ENCODE data around the gene HHAT.

Gene HHAT

GRCh38 chr1:210303391-210303790 is 25.3 kb upstream of the HHAT start:
- no peak overlapping the region for H2BK5ac ChIP-seq (ENCODE audit: low read length)
- H3K36me3 ChIP-seq (ENCODE audit: control insufficient read depth, insufficient read depth, low read length): no peaks in the 10 kb centered on the region
- no peak overlapping the region for H3K4ac ChIP-seq (ENCODE audit: low read depth, low read length)
- H3K4me2 ChIP-seq (ENCODE audit: low read length): no peak overlapping the region
- no peak overlapping the region for H3K27ac ChIP-seq (ENCODE audit: low read depth, low read length)
- no peak overlapping the region for H4K5ac ChIP-seq (ENCODE audit: low read length)
- no peak for DNase-seq
- no peak overlapping the region for H3K4me3 ChIP-seq (ENCODE audit: low read length)
- no peak overlapping the region for H3K18ac ChIP-seq (ENCODE audit: low read length)
- no peak overlapping the region for H4K8ac ChIP-seq (ENCODE audit: low read depth, low read length)
- H2BK15ac ChIP-seq (replicated peaks; ENCODE audit: low read depth): no peak overlapping the region
- H2AK5ac ChIP-seq (ENCODE audit: low read length): no peak overlapping the region
- no peaks in the 10 kb centered on the region for H3K79me1 ChIP-seq (ENCODE audit: low read length)
- no peak overlapping the region for H3K23ac ChIP-seq (ENCODE audit: low read length)
- H3K27me3 ChIP-seq (ENCODE audit: insufficient read depth, low read length, poor library complexity): no peaks in the 10 kb centered on the region
- no peak overlapping the region for H3K56ac ChIP-seq (ENCODE audit: low read length)
- H2BK120ac ChIP-seq (ENCODE audit: low read depth, low read length): no peak overlapping the region
- H3K79me2 ChIP-seq (ENCODE audit: control insufficient read depth, insufficient read depth, low read length): no peaks in the 10 kb centered on the region
- no peak overlapping the region for H3K9ac ChIP-seq (ENCODE audit: low read length)
- no peaks in the 10 kb centered on the region for H3K4me1 ChIP-seq (ENCODE audit: control insufficient read depth, low read depth, low read length)
- no CpG with 5 or more reads among the region's 8 CpGs for WGBS (ENCODE audit: extremely low coverage, insufficient coverage, low lambda C conversion rate)

- Histone ChIP-seq H3K79me2 (ENCODE audit: control insufficient read depth, insufficient read depth, low read length) (no peaks in the 10 kb centered on the region), H4K5ac (ENCODE audit: low read length) (no peak overlapping the region), H2AK5ac (ENCODE audit: low read length) (no peak overlapping the region), H2BK5ac (ENCODE audit: low read length) (no peak overlapping the region), H3K4me1 (ENCODE audit: control insufficient read depth, low read depth, low read length) (no peaks in the 10 kb centered on the region), H3K9ac (ENCODE audit: low read length) (no peak overlapping the region), H3K79me1 (ENCODE audit: low read length) (no peaks in the 10 kb centered on the region), H4K8ac (ENCODE audit: low read depth, low read length) (no peak overlapping the region), H2BK120ac (ENCODE audit: low read depth, low read length) (no peak overlapping the region), H3K4me2 (ENCODE audit: low read length) (no peak overlapping the region), H3K27ac (ENCODE audit: low read depth, low read length) (no peak overlapping the region), H3K4me3 (ENCODE audit: low read length) (no peak overlapping the region), H3K56ac (ENCODE audit: low read length) (peak overlapping the region; percentile 47), H3K27me3 (ENCODE audit: insufficient read depth, low read length, poor library complexity) (no peaks in the 10 kb centered on the region), H3K23ac (ENCODE audit: low read length) (no peak overlapping the region), H3K4ac (ENCODE audit: low read depth, low read length) (peak overlapping the region; percentile 24), H2BK15ac (replicated peaks; ENCODE audit: low read depth) (no peak overlapping the region), H3K18ac (ENCODE audit: low read length) (no peak overlapping the region), H3K36me3 (ENCODE audit: control insufficient read depth, insufficient read depth, low read length) (no peaks in the 10 kb centered on the region)
- no peak for DNase-seq
- no CpG with 5 or more reads among the region's 7 CpGs for WGBS (ENCODE audit: extremely low coverage, insufficient coverage, low lambda C conversion rate)
Observed at GRCh38 chr1:210310562-210311153, 18.0 kb upstream of the HHAT start.

DNA sequence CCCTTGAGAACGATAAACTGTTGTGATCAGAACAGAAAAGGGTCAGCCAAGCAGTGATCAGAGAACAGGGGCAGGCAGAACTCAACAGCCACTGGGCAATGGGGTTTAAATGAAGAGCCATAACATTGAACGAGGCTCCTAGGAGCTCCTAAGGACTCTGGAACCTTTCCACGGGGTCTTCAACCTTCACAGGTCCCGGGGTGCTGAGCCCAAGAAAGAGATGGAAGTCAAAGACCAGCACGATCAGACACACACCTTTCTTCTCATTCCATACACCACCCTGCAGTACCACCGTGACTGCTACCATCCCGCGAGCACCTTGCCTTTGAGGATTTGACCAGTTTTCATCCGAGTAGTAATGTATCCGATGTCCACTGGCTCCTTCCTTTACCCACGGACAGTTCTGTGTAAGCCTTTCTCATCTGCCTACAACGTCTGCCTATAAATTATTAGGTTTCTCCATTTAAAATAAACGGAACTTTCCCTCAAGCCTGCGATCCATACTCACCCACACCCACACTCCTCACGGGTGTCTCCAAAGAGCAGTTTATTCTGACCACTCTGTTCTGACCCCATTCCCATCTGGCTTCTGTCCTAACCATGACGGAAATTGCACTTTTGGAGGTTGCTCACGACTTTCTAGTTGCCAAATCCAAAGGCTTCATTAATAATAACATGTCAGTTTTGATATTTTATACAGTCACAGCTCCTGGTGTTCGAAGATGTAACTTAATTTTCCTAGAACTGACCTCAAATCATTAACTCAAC is 16.8 kb upstream of the HHAT start:
- H2AK5ac ChIP-seq (ENCODE audit: low read length): no peak overlapping the region
- no CpG with 5 or more reads among the region's 18 CpGs for WGBS (ENCODE audit: extremely low coverage, insufficient coverage, low lambda C conversion rate)
- no peak overlapping the region for H3K4me3 ChIP-seq (ENCODE audit: low read length)

GRCh38 chr1:210313046-210313595 is 15.6 kb upstream of the HHAT start:
- Histone ChIP-seq H2BK5ac (ENCODE audit: low read length) (no peak overlapping the region), H3K4me2 (ENCODE audit: low read length) (no peak overlapping the region), H4K8ac (ENCODE audit: low read depth, low read length) (no peak overlapping the region), H3K4ac (ENCODE audit: low read depth, low read length) (no peak overlapping the region), H3K4me3 (ENCODE audit: low read length) (no peak overlapping the region), H3K9ac (ENCODE audit: low read length) (no peak overlapping the region), H3K23ac (ENCODE audit: low read length) (no peak overlapping the region), H2AK5ac (ENCODE audit: low read length) (no peak overlapping the region), H3K27ac (ENCODE audit: low read depth, low read length) (no peak overlapping the region), H3K79me2 (ENCODE audit: control insufficient read depth, insufficient read depth, low read length) (no peaks in the 10 kb centered on the region), H3K4me1 (ENCODE audit: control insufficient read depth, low read depth, low read length) (no peaks in the 10 kb centered on the region), H2BK15ac (replicated peaks; ENCODE audit: low read depth) (no peak overlapping the region), H3K18ac (ENCODE audit: low read length) (no peak overlapping the region), H4K5ac (ENCODE audit: low read length) (no peak overlapping the region), H3K36me3 (ENCODE audit: control insufficient read depth, insufficient read depth, low read length) (no peaks in the 10 kb centered on the region), H3K56ac (ENCODE audit: low read length) (no peak overlapping the region), H2BK120ac (ENCODE audit: low read depth, low read length) (no peak overlapping the region), H3K79me1 (ENCODE audit: low read length) (no peaks in the 10 kb centered on the region), H3K27me3 (ENCODE audit: insufficient read depth, low read length, poor library complexity) (no peaks in the 10 kb centered on the region)
- no CpG with 5 or more reads among the region's 6 CpGs for WGBS (ENCODE audit: extremely low coverage, insufficient coverage, low lambda C conversion rate)
- no peak for DNase-seq

More for the DNA sequence above, 16.8 kb upstream of the HHAT start:
- no peak overlapping the region for H2BK15ac ChIP-seq (replicated peaks; ENCODE audit: low read depth)
- no peak overlapping the region for H4K8ac ChIP-seq (ENCODE audit: low read depth, low read length)
- H4K5ac ChIP-seq (ENCODE audit: low read length): peak overlapping the region; percentile 77
- H2BK5ac ChIP-seq (ENCODE audit: low read length): no peak overlapping the region
- no peak overlapping the region for H3K27ac ChIP-seq (ENCODE audit: low read depth, low read length)
- peak overlapping the region; percentile 38 for H3K9ac ChIP-seq (ENCODE audit: low read length)
- H3K18ac ChIP-seq (ENCODE audit: low read length): no peak overlapping the region
- H3K56ac ChIP-seq (ENCODE audit: low read length): peak overlapping the region; percentile 78
- no peaks in the 10 kb centered on the region for H3K36me3 ChIP-seq (ENCODE audit: control insufficient read depth, insufficient read depth, low read length)
- no peaks in the 10 kb centered on the region for H3K79me1 ChIP-seq (ENCODE audit: low read length)
- H3K4me2 ChIP-seq (ENCODE audit: low read length): peak overlapping the region; percentile 43
- no peaks in the 10 kb centered on the region for H3K27me3 ChIP-seq (ENCODE audit: insufficient read depth, low read length, poor library complexity)
- no peak overlapping the region for H3K23ac ChIP-seq (ENCODE audit: low read length)
- no peaks in the 10 kb centered on the region for H3K79me2 ChIP-seq (ENCODE audit: control insufficient read depth, insufficient read depth, low read length)
- DNase-seq: no peak
- H2BK120ac ChIP-seq (ENCODE audit: low read depth, low read length): no peak overlapping the region
- H3K4ac ChIP-seq (ENCODE audit: low read depth, low read length): no peak overlapping the region
- no peaks in the 10 kb centered on the region for H3K4me1 ChIP-seq (ENCODE audit: control insufficient read depth, low read depth, low read length)

DNA sequence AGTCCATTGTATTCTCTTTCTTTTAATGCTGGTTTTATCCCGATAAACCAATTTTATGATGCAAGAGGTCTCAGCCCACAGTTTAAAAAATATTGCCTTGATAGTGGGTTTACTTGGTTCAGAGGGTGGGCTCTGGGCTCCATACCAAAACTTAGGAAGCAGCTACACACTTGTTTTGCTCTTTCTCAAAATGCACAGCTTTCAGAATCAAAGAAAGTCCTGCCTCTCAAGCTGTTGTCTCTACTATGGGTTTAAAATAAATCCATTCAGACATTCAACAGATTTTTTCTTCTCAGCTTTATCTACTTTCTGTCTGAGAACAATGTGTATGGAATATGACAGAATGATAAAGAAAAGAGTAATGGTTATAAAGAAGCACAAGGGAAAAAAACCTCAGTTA is 14.8 kb upstream of the HHAT start:
- Histone ChIP-seq H3K27me3 (ENCODE audit: insufficient read depth, low read length, poor library complexity) (no peaks in the 10 kb centered on the region), H2BK120ac (ENCODE audit: low read depth, low read length) (no peak overlapping the region), H2AK5ac (ENCODE audit: low read length) (no peak overlapping the region), H3K23ac (ENCODE audit: low read length) (no peak overlapping the region), H3K4me2 (ENCODE audit: low read length) (no peak overlapping the region), H3K4me3 (ENCODE audit: low read length) (no peak overlapping the region), H4K5ac (ENCODE audit: low read length) (no peak overlapping the region), H2BK15ac (replicated peaks; ENCODE audit: low read depth) (no peak overlapping the region), H3K27ac (ENCODE audit: low read depth, low read length) (no peak overlapping the region), H3K4me1 (ENCODE audit: control insufficient read depth, low read depth, low read length) (no peaks in the 10 kb centered on the region), H3K36me3 (ENCODE audit: control insufficient read depth, insufficient read depth, low read length) (no peaks in the 10 kb centered on the region), H3K56ac (ENCODE audit: low read length) (no peak overlapping the region), H4K8ac (ENCODE audit: low read depth, low read length) (no peak overlapping the region), H3K79me2 (ENCODE audit: control insufficient read depth, insufficient read depth, low read length) (no peaks in the 10 kb centered on the region), H3K9ac (ENCODE audit: low read length) (no peak overlapping the region), H3K4ac (ENCODE audit: low read depth, low read length) (no peak overlapping the region), H2BK5ac (ENCODE audit: low read length) (no peak overlapping the region), H3K79me1 (ENCODE audit: low read length) (no peaks in the 10 kb centered on the region), H3K18ac (ENCODE audit: low read length) (no peak overlapping the region)
- WGBS (ENCODE audit: extremely low coverage, insufficient coverage, low lambda C conversion rate): no CpG with 5 or more reads among the region's 1 CpG
- DNase-seq: no peak

All from mesendoderm (in vitro differentiated cells).